SK-N-SH (cell line): ENCODE results near the gene CLMN. TPM values are rescaled to one million over a fixed set of nuclear protein-coding genes. Genes with fewer than 3 reads are reported as not detected.

Experiments used
- CTCF ChIA-PET: fragments of 300-600, 350-600 bp; formaldehyde crosslinking; extraction: SDS; loops from one replicate; lab custom pipeline; 2021; lab: Yijun Ruan, JAX
- POLR2A ChIA-PET: fragments of 350-600 bp; sonication (Branson Sonifier 250); formaldehyde crosslinking; extraction: SDS; loops from one replicate; lab custom pipeline; 2020; ENCODE audit warnings: antibody characterized with exemption, inconsistent platforms; lab: Yijun Ruan, JAX
- DNase-seq: peaks from one replicate; pipeline ENCODE4 v3.0.0; 2012
- H2AFZ ChIP-seq: fragments of 200-600 bp; sonication (generic); 2 replicates; pipeline ENCODE4 v1.8.1; 2016; ENCODE audit warnings: antibody characterized with exemption, mild to moderate bottlenecking, low read depth
- H3F3A ChIP-seq: fragments of 200-600 bp; sonication (generic); replicated peaks from 2 replicates; pipeline ENCODE3; 2016; ENCODE audit warnings: antibody characterized with exemption, mild to moderate bottlenecking; ENCODE audit not compliant: insufficient read depth
- H3K27ac ChIP-seq, 2 experiments: fragments of 200-500 bp in 1 of 2; fragments of 200-600 bp in 1 of 2; sonication (Bioruptor generic) in 1 of 2; sonication (generic), shearing (Covaris generic) in 1 of 2; 2 replicates each; pipeline versions ENCODE4 v1.5.1 to v1.6.1; 2014 to 2016; ENCODE audit warnings: low read depth in 2 of 2, inconsistent platforms in 1 of 2, low read length in 1 of 2, mild to moderate bottlenecking in 1 of 2, mixed read lengths in 1 of 2
- H3K27me3 ChIP-seq: fragments of 200-600 bp; sonication (generic), shearing (Covaris generic); 2 replicates; pipeline ENCODE4 v1.6.1; 2016; ENCODE audit warnings: mixed run types; ENCODE audit not compliant: insufficient read depth
- H3K36me3 ChIP-seq, 2 experiments: fragments of 200-500 bp in 1 of 2; fragments of 200-600 bp in 1 of 2; sonication (Bioruptor generic) in 1 of 2; sonication (generic) in 1 of 2; replicated peaks in 1 of 2; 2 replicates each; pipeline versions ENCODE3 to v1.5.1; 2014 to 2016; ENCODE audit warnings: low read length in 1 of 2, mild to moderate bottlenecking in 1 of 2; ENCODE audit not compliant: insufficient read depth in 2 of 2, control insufficient read depth in 1 of 2
- H3K4me1 ChIP-seq, 2 experiments: fragments of 200-500 bp in 1 of 2; fragments of 200-600 bp in 1 of 2; sonication (Bioruptor generic) in 1 of 2; sonication (generic), shearing (Covaris generic) in 1 of 2; 2 replicates each; pipeline versions ENCODE4 v1.5.1 to v1.6.1; 2014 to 2016; ENCODE audit warnings: low read depth in 1 of 2, low read length in 1 of 2, mixed run types in 1 of 2; ENCODE audit not compliant: insufficient read depth in 2 of 2, control insufficient read depth in 1 of 2
- H3K4me2 ChIP-seq: fragments of 200-600 bp; sonication (generic), shearing (Covaris generic); 2 replicates; pipeline ENCODE4 v1.6.1; 2017; ENCODE audit warnings: mixed run types
- H3K4me3 ChIP-seq, 2 experiments: fragments of 200-500 bp in 1 of 2; fragments of 200-600 bp in 1 of 2; sonication (Bioruptor generic) in 1 of 2; sonication (generic), shearing (Covaris generic) in 1 of 2; 2 replicates each; pipeline versions ENCODE4 v1.5.1 to v1.8.1; 2014 to 2016; ENCODE audit warnings: low read depth in 2 of 2, inconsistent platforms in 1 of 2, low read length in 1 of 2, mild to moderate bottlenecking in 1 of 2, mixed read lengths in 1 of 2, moderate library complexity in 1 of 2
- H3K79me2 ChIP-seq: fragments of 200-600 bp; sonication (generic); 2 replicates; pipeline ENCODE4 v1.8.1; 2017; ENCODE audit warnings: mild to moderate bottlenecking; ENCODE audit not compliant: insufficient read depth
- H3K9ac ChIP-seq: fragments of 200-600 bp; sonication (generic); 2 replicates; pipeline ENCODE4 v1.6.1; 2017; ENCODE audit warnings: mixed run types
- H3K9me2 ChIP-seq: fragments of 200-600 bp; sonication (generic); 2 replicates; pipeline ENCODE4 v1.6.1; 2017; ENCODE audit warnings: mixed run types
- H3K9me3 ChIP-seq: fragments of 200-600 bp; sonication (generic); 2 replicates; pipeline ENCODE4 v1.6.1; 2017; ENCODE audit warnings: mixed run types, mild to moderate bottlenecking, moderate library complexity
- H4K20me1 ChIP-seq: fragments of 200-600 bp; sonication (generic); 2 replicates; pipeline ENCODE4 v1.6.1; 2017; ENCODE audit warnings: mild to moderate bottlenecking, mixed run types; ENCODE audit not compliant: insufficient read depth
- ELF1 ChIP-seq: IDR thresholded peaks from 2 replicates; pipeline ENCODE4 v1.4.0; 2012
- EP300 ChIP-seq, 2 experiments: IDR thresholded peaks; 2 replicates each; pipeline versions ENCODE4 v1.4.0 to v1.6.1; 2012; ENCODE audit warnings: borderline replicate concordance in 1 of 2, low read depth in 1 of 2, low read length in 1 of 2
- FOSL2 ChIP-seq: IDR thresholded peaks from 2 replicates; pipeline ENCODE4 v1.4.0; 2012; ENCODE audit warnings: low read depth, mild to moderate bottlenecking, moderate library complexity, borderline replicate concordance
- GABPA ChIP-seq: IDR thresholded peaks from 2 replicates; pipeline ENCODE4 v1.4.0; 2012; ENCODE audit warnings: low read depth, mild to moderate bottlenecking
- GATA2 ChIP-seq: sonication (generic); formaldehyde crosslinking; IDR thresholded peaks from 2 replicates; pipeline ENCODE4 v1.5.0; 2020; ENCODE audit warnings: mild to moderate bottlenecking, missing genetic modification reagents
- IRF3 ChIP-seq: fragments of 150-350 bp; IDR thresholded peaks from 2 replicates; pipeline ENCODE4 v1.6.1; 2016; ENCODE audit warnings: mild to moderate bottlenecking, low read depth, low read length
- MEF2A ChIP-seq: IDR thresholded peaks from 2 replicates; pipeline ENCODE4 v1.4.0; 2012; ENCODE audit warnings: low read depth, borderline replicate concordance
- MXI1 ChIP-seq: IDR thresholded peaks from 2 replicates; pipeline ENCODE4 v1.6.1; 2012; ENCODE audit warnings: mild to moderate bottlenecking, low read depth, low read length, improper control_type of control experiment
- NRF1 ChIP-seq: IDR thresholded peaks from 2 replicates; pipeline ENCODE4 v1.6.1; 2012; ENCODE audit warnings: low read depth, mild to moderate bottlenecking, low read length
- POLR2AphosphoS5 ChIP-seq: IDR thresholded peaks from 2 replicates; pipeline ENCODE4 v1.6.1; 2012; ENCODE audit warnings: low read depth, low read length
- RCOR1 ChIP-seq: fragments of 150-350 bp; IDR thresholded peaks from 2 replicates; pipeline ENCODE4 v1.6.1; 2017; ENCODE audit warnings: antibody characterized with exemption, low read length
- RFX5 ChIP-seq: IDR thresholded peaks from 2 replicates; pipeline ENCODE4 v1.6.1; 2012; ENCODE audit warnings: mild to moderate bottlenecking, improper control_type of control experiment, low read length
- RXRA ChIP-seq: IDR thresholded peaks from 2 replicates; pipeline ENCODE4 v1.4.0; 2012; ENCODE audit warnings: low read depth, mild to moderate bottlenecking, borderline replicate concordance
- SIN3A ChIP-seq: IDR thresholded peaks from 2 replicates; pipeline ENCODE4 v1.6.1; 2012; ENCODE audit warnings: low read depth, mild to moderate bottlenecking, low read length, moderate library complexity, borderline replicate concordance
- SMC3 ChIP-seq: IDR thresholded peaks from 2 replicates; pipeline ENCODE4 v1.6.1; 2012; ENCODE audit warnings: low read depth, low read length, improper control_type of control experiment
- TCF12 ChIP-seq: IDR thresholded peaks from 2 replicates; pipeline ENCODE4 v1.4.0; 2012
- TEAD4 ChIP-seq: IDR thresholded peaks from 2 replicates; pipeline ENCODE4 v1.4.0; 2012; ENCODE audit warnings: mild to moderate bottlenecking, borderline replicate concordance; ENCODE audit not compliant: insufficient read depth
- USF1 ChIP-seq: IDR thresholded peaks from 2 replicates; pipeline ENCODE4 v1.4.0; 2012; ENCODE audit warnings: low read depth, borderline replicate concordance
- USF2 ChIP-seq: fragments of 150-350 bp; IDR thresholded peaks from 2 replicates; pipeline ENCODE4 v1.6.1; 2017; ENCODE audit warnings: antibody characterized with exemption, low read length, low read depth, borderline replicate concordance
- ZBTB33 ChIP-seq: IDR thresholded peaks from 2 replicates; pipeline ENCODE4 v1.4.0; 2012; ENCODE audit warnings: low read depth, borderline replicate concordance
- WGBS: methylation state at CpG from one replicate; pipeline ENCODE4 v1.1.6; 2017; ENCODE audit warnings: low lambda C conversion rate; 5-methylcytosine and 5-hydroxymethylcytosine counted together
- polyA plus RNA-seq, 3 experiments: library from polyadenylated mRNA; depleted of rRNA; stranded (reverse); fragments of >200 nt; gene quantifications; 2 replicates each; pipeline ENCODE4 v1.2.3, GENCODE V29; 2012

Gene CLMN
- polyA plus RNA-seq, 1 of the 3 experiments (the other 2 are of a cell fraction): 1.4 TPM

DNA sequence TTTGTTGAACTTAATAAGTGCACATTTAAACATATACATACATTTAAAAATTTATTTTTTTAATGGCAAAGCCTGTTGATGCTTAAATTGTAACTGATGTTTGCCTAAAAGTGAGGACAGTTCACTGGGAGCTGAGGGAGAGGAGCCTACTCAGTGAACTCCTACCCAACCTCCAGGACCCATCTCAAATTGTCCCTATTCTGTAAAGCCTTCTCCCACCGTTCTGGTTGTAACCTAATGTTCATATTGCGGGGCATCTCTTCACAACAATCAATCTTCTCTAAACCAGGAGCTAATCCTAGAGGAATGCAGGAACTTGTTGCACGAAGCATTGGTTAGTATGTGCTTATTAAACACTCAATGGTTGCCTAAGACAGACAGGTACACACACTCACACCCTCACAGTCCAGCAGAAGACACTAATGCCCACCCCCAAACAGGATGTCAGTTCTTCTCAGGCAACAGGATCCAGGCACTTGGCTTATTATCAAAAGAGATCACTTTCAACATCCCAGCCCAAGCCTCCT is 1.8 kb downstream of the CLMN start (continued):
- TF ChIP-seq IRF3: no peak
- TF ChIP-seq ZBTB33: no peak
- TF ChIP-seq ELF1: no peak
- TF ChIP-seq NRF1: no peak
- no peak for TF ChIP-seq GATA2 (CRISPR knock-in tag)
- no peak for TF ChIP-seq RXRA
- TF ChIP-seq POLR2AphosphoS5: no peak
- TF ChIP-seq TCF12: no peak

DNA sequence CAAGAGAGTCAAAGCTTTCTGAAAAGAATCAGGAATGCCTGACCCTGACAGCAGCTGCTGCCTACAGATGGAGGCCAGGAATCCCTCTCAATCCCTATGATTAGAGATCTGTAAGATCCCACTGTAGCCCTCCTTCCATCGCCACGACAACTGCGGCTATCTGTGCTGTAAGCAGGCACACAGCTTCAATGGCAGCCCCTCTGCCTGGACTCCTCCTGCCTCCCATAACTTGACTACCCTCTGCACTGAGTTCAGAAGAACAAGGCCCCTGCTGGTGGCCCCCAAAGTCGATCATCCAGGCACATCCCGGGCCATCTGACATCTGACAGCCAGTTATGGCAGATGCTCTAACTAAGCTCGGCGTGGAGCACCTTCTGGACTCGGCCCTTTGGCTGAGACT is 2.9 kb downstream of the CLMN start:
- Histone ChIP-seq H3K9me3 (no peaks in the 10 kb centered on the region), H3K9ac (no peak overlapping the region), H3K79me2 (no peaks in the 10 kb centered on the region), H3K4me1 (peaks cover 13 to 26% of the 10 kb centered on the region in 2 experiments; a peak in 2 of 4 replicates), H3K4me3 (no peak overlapping the region), H4K20me1 (no peaks in the 10 kb centered on the region), H3K27ac (no peak overlapping the region), H3K9me2 (no peaks in the 10 kb centered on the region), H3K27me3 (no peaks in the 10 kb centered on the region), H2AFZ (no peak overlapping the region), H3F3A (peaks cover 7% of the 10 kb centered on the region), H3K36me3 (no peaks in the 10 kb centered on the region), H3K4me2 (no peak overlapping the region)
- POLR2A ChIA-PET: no interaction called here
- peak; percentile 59 for DNase-seq
- WGBS: 82% methylated on average over 8 of the region's 8 CpGs
- CTCF ChIA-PET: interaction anchor here (0.6 to 2.7 kb wide), 3 partner anchors 9 to 179 kb away, joined by 3 to 14 read pairs (median 4); no protein-coding TSS in a partner anchor
- no peak for TF ChIP-seq GABPA
- TF ChIP-seq RCOR1: no peak

GRCh38 chr14:95315579-95315978 is 4.1 kb downstream of the CLMN start:
- 96% methylated on average over 4 of the region's 7 CpGs for WGBS

More at GRCh38 chr14:95315579-95315978, 4.1 kb downstream of the CLMN start:
- no peak for DNase-seq
- TF ChIP-seq TEAD4 (no peak), EP300 (IDR thresholded peaks at IDR 0.05; ENCODE audit: borderline replicate concordance in 1 of 2, low read depth in 1 of 2, low read length in 1 of 2) (no peak), USF1 (no peak), POLR2AphosphoS5 (no peak), GABPA (no peak), SMC3 (no peak), USF2 (no peak), MXI1 (no peak), RFX5 (no peak), MEF2A (no peak), FOSL2 (no peak), SIN3A (no peak)
- H3K9me3 ChIP-seq: no peaks in the 10 kb centered on the region
- peaks cover 22 to 26% of the 10 kb centered on the region in 2 experiments; a peak in 2 of 4 replicates for H3K4me1 ChIP-seq
- H3F3A ChIP-seq: peaks cover 7% of the 10 kb centered on the region
- no peak overlapping the region for H3K27ac ChIP-seq
- no peak overlapping the region for H3K9ac ChIP-seq
- no peak overlapping the region for H2AFZ ChIP-seq
- H3K36me3 ChIP-seq: no peaks in the 10 kb centered on the region
- no peaks in the 10 kb centered on the region for H3K79me2 ChIP-seq
- H3K4me3 ChIP-seq: no peak overlapping the region
- CTCF ChIA-PET: interaction anchor here (1.7 to 2.7 kb wide), 2 partner anchors 8 to 117 kb away, joined by 4 to 14 read pairs; no protein-coding TSS in a partner anchor
- no peaks in the 10 kb centered on the region for H4K20me1 ChIP-seq
- H3K4me2 ChIP-seq: no peak overlapping the region
- no peaks in the 10 kb centered on the region for H3K27me3 ChIP-seq
- H3K9me2 ChIP-seq: no peaks in the 10 kb centered on the region
- POLR2A ChIA-PET: interaction anchor here (0.6 kb wide), 1 partner anchor 51 kb away, joined by 5 read pairs; no protein-coding TSS in a partner anchor
